Right atrium auricular region (tissue), 2 donors: ENCODE measurements around the gene ANO3. TPM values are rescaled to one million over a fixed set of nuclear protein-coding genes. Genes with fewer than 3 reads are reported as not detected.

ENCODE experiments used
- DNase-seq: peaks from one replicate; pipeline ENCODE4 v3.0.0-alpha.2; 2019; ENCODE audit warnings: low spot score
- H3K27ac ChIP-seq, 2 donors: fragments of 200-600 bp; sonication (generic); 1 replicate in 1 of 2; 2 replicates in 1 of 2; pipeline ENCODE4 v1.5.1; 2016 to 2019
- H3K27me3 ChIP-seq, 2 donors: fragments of 200-600 bp; sonication (generic); one replicate each; pipeline versions ENCODE4 v1.5.1 to v1.6.0; 2017 to 2019
- H3K36me3 ChIP-seq: fragments of 200-600 bp; sonication (generic); one replicate; pipeline ENCODE4 v1.5.1; 2016
- H3K4me1 ChIP-seq, 2 donors: fragments of 200-600 bp; sonication (generic); one replicate each; pipeline versions ENCODE4 v1.5.1 to v1.6.0; 2017 to 2019
- H3K4me3 ChIP-seq, 2 donors: fragments of 200-600 bp; sonication (generic); 1 replicate in 1 of 2; 2 replicates in 1 of 2; pipeline ENCODE4 v1.5.1; 2017 to 2019; ENCODE audit warnings: mild to moderate bottlenecking in 1 of 2, moderate library complexity in 1 of 2
- H3K9me3 ChIP-seq, 2 donors: fragments of 200-600 bp; sonication (generic); one replicate each; pipeline ENCODE4 v1.5.1; 2019
- total RNA-seq, 2 donors: library from RNA; depleted of rRNA; stranded (reverse); fragments of >200 nt; gene quantifications; one replicate each; pipeline ENCODE4 v1.1.0, GENCODE V29; 2016
- TF ChIP-seq, protein P1 (sequence below), 2 donors: fragments of 200-600 bp; sonication (generic); IDR thresholded peaks; one replicate each; pipeline ENCODE4 v1.5.1; 2019; ENCODE audit warnings: antibody characterized with exemption in 2 of 2

Gene ANO3
- total RNA-seq, 2 donors from 2014 or later = 0.16 TPM; not detected in 1

DNA sequence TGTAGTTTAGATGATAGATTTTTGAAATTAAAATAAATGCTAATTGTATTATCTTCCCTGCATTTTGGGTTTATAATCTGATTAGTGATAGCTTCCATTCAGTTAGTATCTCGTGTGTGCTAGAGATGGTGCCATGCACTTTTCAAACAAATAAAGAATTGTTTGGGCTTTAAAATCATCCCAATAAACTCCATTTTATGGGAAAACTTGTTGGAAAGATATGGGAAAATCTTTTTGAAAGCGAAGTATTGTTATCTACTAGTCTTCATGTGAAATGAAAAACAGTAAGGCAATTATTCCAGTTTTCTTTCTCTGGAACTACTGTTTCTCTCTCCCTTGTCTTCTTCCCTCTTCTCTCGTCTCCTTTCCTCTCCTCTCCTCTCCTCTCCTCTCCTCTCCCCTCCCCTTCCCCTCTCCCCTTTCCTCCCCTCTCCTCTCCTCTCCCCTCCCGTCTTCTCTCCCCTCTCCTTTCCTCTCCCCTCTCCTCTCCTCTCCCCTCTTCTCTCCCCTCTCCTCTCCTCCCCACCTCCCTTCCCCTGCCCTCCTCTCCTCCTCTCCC is 268.0 kb downstream of the ANO3 start:
- TF ChIP-seq, protein P1, sequence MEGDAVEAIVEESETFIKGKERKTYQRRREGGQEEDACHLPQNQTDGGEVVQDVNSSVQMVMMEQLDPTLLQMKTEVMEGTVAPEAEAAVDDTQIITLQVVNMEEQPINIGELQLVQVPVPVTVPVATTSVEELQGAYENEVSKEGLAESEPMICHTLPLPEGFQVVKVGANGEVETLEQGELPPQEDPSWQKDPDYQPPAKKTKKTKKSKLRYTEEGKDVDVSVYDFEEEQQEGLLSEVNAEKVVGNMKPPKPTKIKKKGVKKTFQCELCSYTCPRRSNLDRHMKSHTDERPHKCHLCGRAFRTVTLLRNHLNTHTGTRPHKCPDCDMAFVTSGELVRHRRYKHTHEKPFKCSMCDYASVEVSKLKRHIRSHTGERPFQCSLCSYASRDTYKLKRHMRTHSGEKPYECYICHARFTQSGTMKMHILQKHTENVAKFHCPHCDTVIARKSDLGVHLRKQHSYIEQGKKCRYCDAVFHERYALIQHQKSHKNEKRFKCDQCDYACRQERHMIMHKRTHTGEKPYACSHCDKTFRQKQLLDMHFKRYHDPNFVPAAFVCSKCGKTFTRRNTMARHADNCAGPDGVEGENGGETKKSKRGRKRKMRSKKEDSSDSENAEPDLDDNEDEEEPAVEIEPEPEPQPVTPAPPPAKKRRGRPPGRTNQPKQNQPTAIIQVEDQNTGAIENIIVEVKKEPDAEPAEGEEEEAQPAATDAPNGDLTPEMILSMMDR (IDR thresholded peaks at IDR 0.05) = no peak
- Histone ChIP-seq H3K27me3 (no peaks in the 10 kb centered on the region), H3K27ac (no peak overlapping the region), H3K36me3 (no peaks in the 10 kb centered on the region), H3K4me1 (no peaks in the 10 kb centered on the region), H3K9me3 (no peaks in the 10 kb centered on the region), H3K4me3 (no peak overlapping the region)
- no peak for DNase-seq

DNA sequence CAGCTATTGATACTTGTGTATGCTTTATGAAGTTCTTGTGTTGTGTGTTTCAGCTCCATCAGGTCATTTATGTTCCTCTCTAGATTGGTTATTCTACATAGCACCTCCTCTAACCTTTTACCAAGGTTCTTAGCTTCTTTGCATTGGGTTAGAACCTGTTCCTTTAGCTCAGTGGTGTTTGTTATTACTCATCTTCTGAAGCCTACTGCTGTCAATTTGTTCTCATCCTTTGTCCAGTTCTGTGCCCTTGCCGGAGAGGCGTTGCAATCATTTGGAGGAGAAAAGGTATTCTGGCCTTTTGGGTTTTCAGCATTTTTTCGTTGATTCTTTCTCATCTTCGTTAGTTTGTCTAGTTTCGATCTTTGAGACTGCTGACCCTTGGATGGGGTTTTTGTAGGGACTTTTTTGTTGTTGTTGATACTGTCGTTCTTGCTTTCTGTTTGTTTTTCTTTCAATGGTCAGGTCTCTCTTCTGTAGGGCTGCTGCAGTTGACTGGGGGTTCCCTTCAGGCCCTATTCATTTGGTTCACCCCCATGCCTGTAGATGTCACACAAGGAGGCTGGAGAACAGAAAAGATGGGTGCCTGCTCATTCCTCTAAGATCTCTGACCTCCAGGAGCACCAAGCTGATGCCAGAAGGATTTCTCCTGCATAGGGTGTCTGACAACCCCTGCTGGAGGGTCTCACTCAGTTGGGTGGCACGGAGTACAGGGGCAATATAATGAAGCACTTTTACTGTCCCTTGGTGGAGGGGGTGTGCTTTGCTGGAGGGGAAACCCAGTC is 276.0 kb downstream of the ANO3 start:
- Histone ChIP-seq H3K27me3 (no peaks in the 10 kb centered on the region), H3K9me3 (peaks cover 0 to 13% of the 10 kb centered on the region in 2 donors), H3K4me3 (no peak overlapping the region), H3K27ac (no peak overlapping the region), H3K4me1 (no peaks in the 10 kb centered on the region), H3K36me3 (no peaks in the 10 kb centered on the region)
- DNase-seq = no peak
- TF ChIP-seq, protein P1 (IDR thresholded peaks at IDR 0.05) = no peak

DNA sequence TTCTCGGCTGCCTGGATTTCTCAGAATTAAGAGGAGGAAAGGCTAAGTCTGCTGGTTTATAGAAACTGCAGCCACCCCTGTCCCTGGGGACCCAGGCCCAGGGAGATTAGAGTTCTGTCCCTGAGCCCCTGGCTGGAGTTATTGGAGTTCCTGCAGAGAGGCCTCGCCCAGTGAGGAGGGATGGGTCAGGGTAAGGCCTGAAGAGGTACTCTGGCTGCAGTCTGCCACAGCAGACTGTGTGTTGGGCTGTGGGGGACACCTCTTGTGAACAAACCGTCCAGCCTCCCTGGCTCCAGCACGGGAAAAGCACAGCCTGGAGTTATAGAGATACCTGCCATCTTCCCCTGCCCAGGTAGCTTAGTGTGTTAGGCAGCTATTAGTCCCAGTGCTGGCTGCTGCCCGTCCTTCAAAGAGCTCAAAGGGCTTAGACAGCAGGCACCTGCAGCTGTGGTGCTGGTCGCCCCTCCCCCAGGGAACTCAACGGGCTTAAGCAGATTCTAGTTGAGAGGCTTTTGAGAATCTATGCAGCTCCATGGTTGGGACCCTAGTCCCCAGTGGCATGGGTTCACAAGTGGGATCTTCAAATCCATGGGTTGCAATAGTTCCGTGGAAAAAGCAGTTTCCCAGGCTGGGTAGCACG is 276.7 kb downstream of the ANO3 start:
- Histone ChIP-seq H3K4me3 (no peak overlapping the region), H3K9me3 (peaks cover 0 to 20% of the 10 kb centered on the region in 2 donors), H3K36me3 (no peaks in the 10 kb centered on the region), H3K27ac (no peak overlapping the region), H3K4me1 (no peaks in the 10 kb centered on the region), H3K27me3 (no peaks in the 10 kb centered on the region)
- no peak for DNase-seq
- TF ChIP-seq, protein P1 (IDR thresholded peaks at IDR 0.05) = no peak

DNA sequence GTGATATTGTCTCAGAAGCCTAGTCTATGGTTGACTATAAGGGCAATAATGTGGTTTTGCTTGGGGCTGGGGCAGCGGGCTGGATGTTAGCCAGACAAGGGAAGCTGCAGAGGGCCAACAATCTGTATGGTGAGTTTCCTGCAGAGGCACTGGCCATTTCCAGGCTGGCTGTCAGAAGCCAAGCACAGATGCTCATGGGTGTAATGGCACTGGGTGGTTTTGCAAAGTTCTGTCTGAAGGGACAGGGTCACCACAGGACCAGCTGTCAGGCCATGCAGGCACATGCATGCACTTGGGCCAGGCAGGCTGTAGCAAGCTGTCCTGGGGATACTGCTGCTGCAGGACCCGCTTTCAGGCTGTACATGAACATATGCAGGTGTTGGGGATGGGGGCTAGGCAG is 281.8 kb downstream of the ANO3 start:
- Histone ChIP-seq H3K27me3 (no peaks in the 10 kb centered on the region), H3K27ac (no peak overlapping the region), H3K9me3 (peaks cover 0 to 24% of the 10 kb centered on the region in 2 donors), H3K36me3 (no peaks in the 10 kb centered on the region), H3K4me1 (no peaks in the 10 kb centered on the region), H3K4me3 (no peak overlapping the region)
- TF ChIP-seq, protein P1 (IDR thresholded peaks at IDR 0.05) = no peak
- no peak for DNase-seq

DNA sequence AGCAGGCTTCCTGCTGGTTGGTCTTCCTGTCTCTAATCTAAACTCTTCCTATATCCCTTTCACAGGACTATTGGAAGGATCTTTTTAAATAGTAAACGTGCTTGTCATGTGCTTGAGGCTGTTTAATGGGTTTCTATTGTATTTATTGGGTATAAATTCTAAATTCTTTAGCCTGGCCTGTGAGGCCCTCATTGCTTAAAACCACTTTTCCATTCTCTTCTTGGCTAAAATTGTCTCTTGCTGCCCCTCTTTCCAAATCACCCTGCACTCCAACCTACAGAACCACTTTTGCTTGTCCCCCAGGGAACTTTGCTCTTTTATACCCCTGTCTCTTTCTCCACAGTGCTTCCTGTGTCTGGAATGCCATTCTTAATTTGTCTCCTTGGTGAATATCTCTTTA is 286.5 kb downstream of the ANO3 start:
- Histone ChIP-seq H3K36me3 (no peaks in the 10 kb centered on the region), H3K9me3 (peaks cover 0 to 5% of the 10 kb centered on the region in 2 donors), H3K4me3 (no peak overlapping the region), H3K4me1 (no peaks in the 10 kb centered on the region), H3K27me3 (no peaks in the 10 kb centered on the region), H3K27ac (no peak overlapping the region)
- DNase-seq = no peak
- TF ChIP-seq, protein P1 (IDR thresholded peaks at IDR 0.05) = no peak
